GM18508 (cell line): ENCODE results near the gene C9.
A peak's percentile ranks its signal among the peaks of the same experiment; 100 is the strongest.

Source experiments
- ATAC-seq: cut with Tn5 transposase; IDR thresholded peaks from one replicate; pipeline ENCODE4 v1.9.1; 2021; ENCODE audit warnings: moderate number of reproducible peaks; ENCODE audit not compliant: insufficient read depth, unreplicated experiment

C9 gene

GRCh38 chr5:39376293-39376714 lies 12.0 kb upstream of the C9 start:
- ATAC-seq, result peak; percentile 59

GRCh38 chr5:39373791-39374190 lies 9.5 kb upstream of the C9 start:
- no peak for ATAC-seq

GRCh38 chr5:39371367-39371635 lies 7.0 kb upstream of the C9 start:
- no peak for ATAC-seq

- ATAC-seq, result no peak
Observed at GRCh38 chr5:39370555-39371366, 6.5 kb upstream of the C9 start.

GRCh38 chr5:39369123-39369815 lies 5.0 kb upstream of the C9 start:
- no peak for ATAC-seq

GRCh38 chr5:39368116-39368515 lies 3.8 kb upstream of the C9 start:
- ATAC-seq, result no peak

- no peak for ATAC-seq
Observed at GRCh38 chr5:39367711-39368110, 3.4 kb upstream of the C9 start.

GRCh38 chr5:39363217-39363616 lies 1.1 kb downstream of the C9 start:
- ATAC-seq, result no peak

GRCh38 chr5:39362646-39363045 lies 1.6 kb downstream of the C9 start:
- ATAC-seq, result no peak

- ATAC-seq, result no peak
Observed at GRCh38 chr5:39361306-39361705, 3.0 kb downstream of the C9 start.

- no peak for ATAC-seq
Observed at GRCh38 chr5:39360471-39361111, 3.7 kb downstream of the C9 start.

GRCh38 chr5:39356263-39356662 lies 8.0 kb downstream of the C9 start:
- ATAC-seq, result no peak

- ATAC-seq, result no peak
Observed at GRCh38 chr5:39355324-39355723, 9.0 kb downstream of the C9 start.

- ATAC-seq, result no peak
Observed at GRCh38 chr5:39353717-39354399, 10.4 kb downstream of the C9 start.

- no peak for ATAC-seq
Observed at GRCh38 chr5:39352951-39353350, 11.3 kb downstream of the C9 start.

GRCh38 chr5:39352170-39352569 lies 12.1 kb downstream of the C9 start:
- ATAC-seq, result no peak

GRCh38 chr5:39349484-39349883 lies 14.8 kb downstream of the C9 start:
- ATAC-seq, result no peak

- ATAC-seq, result no peak
Observed at GRCh38 chr5:39342460-39342859, 21.8 kb downstream of the C9 start.

GRCh38 chr5:39341896-39342295 lies 22.4 kb downstream of the C9 start:
- no peak for ATAC-seq

- no peak for ATAC-seq
Observed at GRCh38 chr5:39340506-39340905, 23.8 kb downstream of the C9 start.
